EL (cell line): ENCODE data around the gene PLEKHM3.

Source experiments
- DNase-seq: peaks from one replicate; pipeline ENCODE4 v3.0.0-alpha.2; 2016

The PLEKHM3 gene

DNA sequence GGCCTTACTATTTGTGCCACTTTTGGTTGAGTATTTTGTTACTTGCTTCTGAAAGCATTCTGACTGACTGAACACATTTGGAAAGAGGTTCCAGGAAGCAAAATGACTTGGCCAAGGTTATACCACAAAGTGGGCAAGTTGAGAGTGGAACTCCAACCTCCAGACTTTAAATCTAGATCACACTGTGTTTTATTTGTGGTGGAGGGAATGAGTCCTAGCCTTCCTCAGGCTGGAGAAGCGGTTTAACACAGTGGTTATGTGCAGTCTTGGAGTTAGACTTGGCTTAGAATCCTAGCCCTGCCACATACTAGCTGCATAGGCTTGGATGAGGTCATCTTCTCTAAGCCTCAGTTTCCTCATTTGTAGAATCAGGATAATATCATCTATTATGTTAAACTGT lies 33.4 kb downstream of the PLEKHM3 start:
- DNase-seq = no peak

GRCh38 chr2:207990784-207991183 lies 34.5 kb downstream of the PLEKHM3 start:
- DNase-seq = no peak

DNA sequence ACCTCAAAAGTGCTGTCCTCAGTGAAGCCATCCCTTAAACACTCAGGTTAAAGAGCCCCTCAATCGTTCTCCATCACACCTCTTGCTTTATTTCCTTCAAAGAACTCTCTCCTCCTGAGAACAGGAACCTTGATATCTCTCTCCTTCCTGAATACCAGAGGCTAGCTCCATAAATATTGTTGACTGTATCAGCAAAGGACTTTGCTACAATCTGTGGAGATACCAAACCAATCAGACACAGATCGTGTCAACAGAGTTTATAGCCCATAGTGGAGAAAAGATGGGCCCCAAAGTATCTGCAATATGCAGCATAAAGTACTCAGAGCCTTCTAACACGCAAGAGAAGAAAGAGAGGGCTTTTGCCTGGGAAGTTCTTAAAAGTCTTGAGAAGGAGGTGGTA lies 36.4 kb downstream of the PLEKHM3 start:
- DNase-seq = no peak

DNA sequence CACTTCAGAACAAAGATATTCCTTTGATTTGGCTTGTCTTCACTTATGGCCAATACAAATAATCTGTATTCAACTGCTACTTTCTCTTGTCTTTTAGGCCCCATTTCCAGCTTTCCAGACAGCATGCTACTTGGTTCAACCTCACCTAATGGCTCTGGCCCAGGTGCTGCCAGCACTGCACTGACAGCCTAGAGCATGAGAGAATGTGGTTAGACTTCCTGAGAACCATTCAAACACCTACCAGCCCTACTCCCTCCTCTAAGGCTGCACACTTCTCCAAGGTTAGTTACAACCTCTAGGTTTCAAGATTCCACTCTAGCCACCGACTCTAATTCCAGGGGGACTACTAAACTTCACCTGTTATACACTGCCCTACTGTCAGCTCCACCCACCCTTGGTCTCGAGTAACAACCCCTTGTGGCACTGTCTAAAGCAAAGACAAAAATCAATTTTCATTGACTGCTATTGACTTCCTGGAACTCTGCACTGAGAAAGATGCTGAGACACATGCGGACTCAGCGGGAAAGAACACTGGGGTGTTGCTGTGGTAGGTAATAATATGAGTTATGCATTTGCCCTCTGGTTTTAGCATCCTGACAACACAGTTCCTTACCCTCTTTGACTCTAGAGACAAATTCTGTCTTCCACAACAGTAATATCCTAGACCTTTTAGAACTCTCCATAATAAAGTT lies 38.2 kb downstream of the PLEKHM3 start:
- no peak for DNase-seq

DNA sequence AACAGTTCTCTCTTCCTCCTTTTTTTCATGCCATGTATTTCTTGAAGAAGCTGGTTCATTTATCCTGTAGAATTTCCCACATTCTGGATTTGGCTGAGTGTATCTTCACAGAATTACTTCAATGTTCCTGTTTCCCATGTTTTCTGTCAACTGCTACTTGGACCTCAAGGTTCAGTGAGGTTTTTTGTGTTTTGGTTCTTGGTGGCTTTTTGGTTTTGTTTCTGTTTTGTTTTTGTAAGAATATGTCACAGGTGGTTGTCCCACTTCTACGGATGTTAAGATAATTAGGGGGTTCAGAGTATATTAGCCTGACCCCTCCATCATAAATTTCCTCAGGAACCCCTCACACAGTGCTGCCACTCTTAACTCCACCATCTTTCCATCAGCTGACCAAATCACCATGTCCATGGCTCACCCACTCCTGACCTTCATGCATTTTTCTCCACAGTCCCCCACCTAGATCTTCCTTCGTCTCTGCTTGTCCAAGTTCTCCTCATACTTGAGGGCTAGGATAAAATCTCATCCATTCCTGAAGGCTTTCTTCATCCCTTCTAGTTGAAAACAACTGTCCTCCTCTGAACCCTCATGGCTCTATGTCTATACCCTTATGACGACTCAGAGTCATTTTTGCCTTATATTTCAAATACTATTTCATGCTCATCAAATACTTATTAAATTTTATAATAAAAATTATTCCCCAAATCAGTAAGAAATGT lies 40.4 kb downstream of the PLEKHM3 start:
- no peak for DNase-seq

- no peak for DNase-seq
Measured at GRCh38 chr2:207983641-207984042, 41.7 kb downstream of the PLEKHM3 start.

DNA sequence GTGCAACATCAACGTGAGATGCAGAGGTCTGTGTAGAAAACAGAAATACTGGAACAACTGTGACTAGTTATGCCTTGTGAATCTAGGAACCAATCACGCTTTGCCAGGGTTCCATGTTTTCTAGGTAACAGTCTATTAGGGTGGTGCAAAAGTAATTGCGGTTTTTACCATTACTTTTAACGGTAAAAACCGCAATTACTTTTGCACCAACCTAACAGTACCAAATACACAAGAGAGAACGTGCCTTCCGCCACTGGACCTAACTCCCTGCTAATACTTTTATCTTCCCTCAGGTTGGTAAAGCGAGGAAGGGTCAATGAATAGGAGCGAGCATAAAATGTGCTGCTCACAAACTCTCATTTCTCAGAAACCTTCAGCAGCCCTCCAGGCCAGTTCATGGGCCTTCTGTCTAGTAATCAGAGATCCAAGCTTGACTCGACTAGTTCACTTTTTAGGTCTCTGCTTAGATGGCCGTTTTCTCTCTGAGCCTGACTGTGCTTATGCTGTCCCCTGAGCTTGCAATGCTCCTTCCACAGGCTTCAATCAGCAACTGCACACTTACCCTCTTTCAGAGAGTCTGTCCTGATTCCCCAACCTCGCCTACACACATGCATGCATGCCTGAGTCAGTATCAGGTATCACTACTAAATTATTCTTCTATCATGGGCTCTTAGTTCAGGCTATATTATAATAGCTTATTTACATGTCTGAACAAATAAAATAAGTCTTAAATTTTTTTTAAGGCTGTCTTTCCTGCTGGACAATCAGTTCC lies 47.0 kb downstream of the PLEKHM3 start:
- DNase-seq = no peak

DNA sequence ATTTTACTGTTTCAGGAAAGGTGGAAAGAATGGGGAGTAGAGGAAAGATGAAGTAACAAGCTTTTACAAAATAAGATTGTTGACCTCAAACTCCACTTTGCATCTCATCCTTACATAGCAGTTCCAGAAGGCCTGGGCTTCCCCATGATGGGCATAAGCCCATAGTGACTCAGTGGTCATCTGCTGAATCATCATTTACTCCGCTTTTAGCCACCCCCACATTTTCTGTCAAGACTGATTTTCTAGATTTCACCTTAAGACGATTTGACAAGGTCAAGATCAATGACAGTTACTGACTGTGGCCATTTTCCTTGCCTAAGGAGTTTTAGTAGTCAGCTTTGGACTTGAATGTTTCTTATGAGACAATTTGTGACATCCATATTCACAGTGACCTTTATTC lies 49.4 kb downstream of the PLEKHM3 start:
- DNase-seq = no peak

- DNase-seq = no peak
Measured at GRCh38 chr2:207974216-207974605, 51.1 kb downstream of the PLEKHM3 start.

DNA sequence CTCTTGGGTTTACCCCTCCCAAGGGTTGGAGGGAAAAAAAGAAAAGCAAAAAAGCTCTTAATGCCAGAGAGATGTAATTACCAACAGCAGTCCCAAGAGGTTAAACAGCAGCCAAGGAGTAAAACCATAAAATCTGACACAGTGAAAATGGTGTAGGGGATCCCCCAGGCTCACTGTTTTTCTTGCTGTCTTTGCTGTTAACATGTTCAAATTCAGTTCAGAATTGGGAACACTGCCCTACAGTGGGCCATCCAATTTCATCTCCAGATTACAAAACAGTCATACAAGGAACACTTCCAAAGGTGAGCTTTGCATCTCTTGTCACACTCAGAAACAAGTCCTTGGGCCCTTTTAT lies 54.5 kb downstream of the PLEKHM3 start:
- DNase-seq = no peak

DNA sequence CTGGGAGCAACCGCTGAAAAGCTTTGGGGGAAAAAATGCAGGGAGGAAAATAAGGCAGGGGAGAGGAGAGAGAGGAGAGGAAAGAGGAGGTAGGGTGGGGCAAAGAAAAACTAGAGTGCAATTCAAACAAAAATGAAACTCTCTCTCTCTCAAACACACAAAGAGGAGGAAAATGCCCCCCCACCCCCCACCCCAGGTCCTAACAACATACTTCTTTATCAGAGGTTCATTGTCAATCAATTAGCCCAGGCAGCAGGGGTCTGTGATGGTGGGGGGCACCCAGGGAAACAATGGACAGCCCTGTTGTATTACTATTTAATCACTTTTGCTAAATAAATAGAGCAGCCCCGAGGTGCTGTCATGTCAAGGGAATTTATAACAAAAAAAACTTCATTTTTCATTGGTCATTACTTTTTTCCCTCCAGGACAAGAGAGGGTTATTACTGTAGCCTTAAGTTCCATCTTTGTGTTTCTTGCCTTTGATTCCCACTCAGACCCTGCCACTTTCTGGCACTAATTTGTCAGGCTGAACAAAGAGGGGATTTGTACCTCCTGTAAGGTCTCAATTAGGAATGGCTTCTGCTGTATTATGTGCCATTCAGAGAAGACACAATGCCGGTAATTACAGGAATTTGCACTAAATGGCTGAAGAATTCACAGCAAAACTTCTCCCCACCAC lies 55.0 kb downstream of the PLEKHM3 start:
- DNase-seq = no peak

GRCh38 chr2:207969249-207969648 lies 56.1 kb downstream of the PLEKHM3 start:
- DNase-seq = no peak

- DNase-seq = no peak
Measured at GRCh38 chr2:207967121-207967520, 58.2 kb downstream of the PLEKHM3 start.

DNA sequence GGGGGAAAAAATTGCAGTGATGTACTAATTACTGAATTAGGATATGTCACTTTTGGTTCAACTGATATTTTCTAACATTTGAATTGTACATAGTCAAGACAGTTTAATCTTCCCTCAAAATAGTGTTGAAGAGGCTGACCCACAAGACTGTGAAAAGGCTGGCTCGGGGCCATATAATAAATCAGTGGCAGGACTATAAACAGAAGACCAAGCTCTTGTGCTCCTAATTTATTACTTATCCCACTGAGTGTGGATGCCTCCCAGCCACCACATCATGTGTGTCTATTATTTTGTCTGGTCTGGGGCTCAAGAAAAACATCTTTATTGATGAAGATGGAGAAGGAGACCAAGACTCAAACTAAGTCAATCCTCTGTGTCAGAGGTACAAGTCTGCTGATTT lies 64.4 kb downstream of the PLEKHM3 start:
- DNase-seq = no peak

- DNase-seq = no peak
Measured at GRCh38 chr2:207960090-207960489, 65.2 kb downstream of the PLEKHM3 start.

- no peak for DNase-seq
Measured at GRCh38 chr2:207956771-207957170, 68.6 kb downstream of the PLEKHM3 start.

- no peak for DNase-seq
Measured at GRCh38 chr2:207955456-207955855, 69.9 kb downstream of the PLEKHM3 start.

DNA sequence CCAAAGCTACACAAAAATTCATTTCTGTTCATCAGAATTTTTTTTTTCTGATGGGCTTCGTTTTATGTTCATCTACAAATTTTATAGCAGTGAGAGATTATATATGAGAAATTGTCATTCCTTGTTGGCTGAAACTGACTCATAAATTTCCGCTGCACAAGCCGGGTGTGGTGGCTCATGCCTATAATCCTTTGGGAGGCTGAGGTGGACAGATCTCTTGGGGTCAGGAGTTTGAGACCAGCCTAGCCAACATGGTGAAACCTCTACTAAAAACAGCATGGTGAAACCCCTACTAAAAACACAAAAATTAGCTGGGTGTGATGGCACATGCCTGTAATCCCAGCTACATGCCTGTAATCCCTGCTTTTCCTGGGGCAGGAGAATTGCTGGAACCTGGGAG lies 72.0 kb downstream of the PLEKHM3 start:
- DNase-seq = no peak

- no peak for DNase-seq
Measured at GRCh38 chr2:207952564-207953345, 72.6 kb downstream of the PLEKHM3 start.

DNA sequence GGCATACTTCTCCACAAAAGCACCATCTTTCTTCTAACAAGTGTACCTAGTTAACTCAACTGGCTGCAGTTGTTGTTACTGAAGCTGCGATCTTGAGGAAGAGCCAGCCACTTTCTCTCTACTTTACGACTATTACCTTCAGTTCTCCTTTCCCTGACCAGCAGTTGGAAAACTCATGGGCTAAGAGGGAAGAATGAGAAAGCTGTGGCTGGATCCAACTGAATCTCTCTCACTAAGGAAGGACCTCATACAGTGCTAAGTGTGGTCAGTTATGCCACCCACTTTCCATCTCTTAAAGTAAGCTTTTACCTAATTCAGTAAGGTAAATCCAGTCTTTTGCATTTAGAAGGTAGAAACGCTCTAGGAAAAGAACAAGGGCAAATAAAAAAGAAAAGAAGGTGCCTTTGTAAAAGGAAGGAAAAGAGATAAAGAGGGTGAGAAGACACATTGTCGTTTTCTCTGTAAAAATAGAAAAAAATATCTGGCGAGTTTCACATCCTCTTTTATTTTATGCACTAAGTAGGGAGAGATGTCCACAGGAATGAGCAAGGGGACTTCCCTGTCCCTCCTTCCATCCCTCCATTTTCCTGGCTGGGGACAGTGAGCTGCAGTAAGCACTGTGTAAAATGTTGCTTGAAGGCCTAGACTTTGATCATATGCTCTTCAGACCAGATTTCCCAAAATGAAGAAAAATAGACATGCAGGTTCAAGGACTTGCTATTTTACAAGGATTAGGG lies 73.4 kb downstream of the PLEKHM3 start:
- DNase-seq = no peak

- no peak for DNase-seq
Measured at GRCh38 chr2:207950761-207951114, 74.6 kb downstream of the PLEKHM3 start.
